ENCODE measurements around the gene COL7A1.

COL7A1 gene

GRCh38 chr3:48595075-48595525, at the start of gene COL7A1:
TSS of gene COL7A1 (minus strand) at chr3:48595329. CDS start at chr3:48595159, 170 bp downstream.
- peak; percentile 55 for DNase-seq (ENCODE audit: low spot score)

GRCh38 chr3:48642605-48643004, 47.5 kb upstream of the COL7A1 start:
- DNase-seq (ENCODE audit: low spot score) = no peak

GRCh38 chr3:48641396-48641795, 46.3 kb upstream of the COL7A1 start:
- DNase-seq (ENCODE audit: low spot score) = no peak

GRCh38 chr3:48639944-48640606, 44.9 kb upstream of the COL7A1 start:
- DNase-seq (ENCODE audit: low spot score) = no peak

GRCh38 chr3:48637305-48637704, 42.2 kb upstream of the COL7A1 start:
- no peak for DNase-seq (ENCODE audit: low spot score)

- DNase-seq (ENCODE audit: low spot score) = no peak
Measured at GRCh38 chr3:48636149-48636655, 41.1 kb upstream of the COL7A1 start.

GRCh38 chr3:48635222-48636021, 40.3 kb upstream of the COL7A1 start, which contains the start of gene SLC26A6:
TSS of gene SLC26A6 (minus strand) at chr3:48635461. CDS start at chr3:48635393, 68 bp downstream.
- peak; percentile 100 for DNase-seq (ENCODE audit: low spot score)

- peak; percentile 85 for DNase-seq (ENCODE audit: low spot score)
Measured at GRCh38 chr3:48634661-48635221, 39.6 kb upstream of the COL7A1 start.

GRCh38 chr3:48633743-48634142, 38.6 kb upstream of the COL7A1 start:
- DNase-seq (ENCODE audit: low spot score) = no peak

- no peak for DNase-seq (ENCODE audit: low spot score)
Measured at GRCh38 chr3:48633256-48633655, 38.1 kb upstream of the COL7A1 start.

- DNase-seq (ENCODE audit: low spot score) = no peak
Measured at GRCh38 chr3:48631516-48632448, 36.7 kb upstream of the COL7A1 start.

- DNase-seq (ENCODE audit: low spot score) = no peak
Measured at GRCh38 chr3:48630833-48631232, 35.7 kb upstream of the COL7A1 start.

- DNase-seq (ENCODE audit: low spot score) = no peak
Measured at GRCh38 chr3:48630407-48630806, 35.3 kb upstream of the COL7A1 start.

GRCh38 chr3:48629894-48630293, 34.8 kb upstream of the COL7A1 start:
- no peak for DNase-seq (ENCODE audit: low spot score)

- no peak for DNase-seq (ENCODE audit: low spot score)
Measured at GRCh38 chr3:48628277-48629017, 33.3 kb upstream of the COL7A1 start.

GRCh38 chr3:48625600-48625999, 30.5 kb upstream of the COL7A1 start:
- DNase-seq (ENCODE audit: low spot score) = no peak

GRCh38 chr3:48624767-48625166, 29.6 kb upstream of the COL7A1 start:
- no peak for DNase-seq (ENCODE audit: low spot score)

- no peak for DNase-seq (ENCODE audit: low spot score)
Measured at GRCh38 chr3:48623851-48624547, 28.9 kb upstream of the COL7A1 start.

GRCh38 chr3:48621461-48621869, 26.3 kb upstream of the COL7A1 start, which contains the start of gene TMEM89:
TSS of gene TMEM89 (minus strand) at chr3:48621769. CDS start at chr3:48621756, 13 bp downstream.
- DNase-seq (ENCODE audit: low spot score) = no peak

All from AG20443 (cell line).